Measurements from ENCODE around the gene ULBP2. TPM values are rescaled to one million over a fixed set of nuclear protein-coding genes. Genes with fewer than 3 reads are reported as not detected.
"Not testable (repeated sequence)": the region's sequence is repeated elsewhere in the genome, so short reads cannot be mapped to it uniquely, and the experiment has no call there.

Gene ULBP2
- total and polyA plus RNA-seq, 2 of the 8 experiments (the other 6 are each of a cell fraction or from before 2014, with no cell fraction given): 0.05 TPM; not detected in 1

GRCh38 chr6:149967591-149967990 is 25.8 kb downstream of the ULBP2 start (continued):
- no peak for TF ChIP-seq RFX5 (IDR thresholded peaks at IDR 0.05; ENCODE audit: borderline replicate concordance, low read depth, low read length)

- H2AK5ac ChIP-seq (ENCODE audit: low read depth, low read length); H3K79me1 ChIP-seq (ENCODE audit: low read depth, low read length); H3K56ac ChIP-seq (replicated peaks; ENCODE audit: insufficient read length, low read depth, low read length); FAIRE-seq; H3K9ac ChIP-seq (replicated peaks in 1 of 4; ENCODE audit: extremely low read depth in 1 of 4, low read depth in 3 of 4, low read length in 3 of 4); POLR2A ChIA-PET (ENCODE audit: partially characterized antibody); H2BK15ac ChIP-seq (ENCODE audit: low read length); H3K4me2 ChIP-seq (ENCODE audit: insufficient read depth in 1 of 2, low read depth in 2 of 2, low read length in 2 of 2); CTCF ChIA-PET (ENCODE audit: partially characterized antibody); H3K36me3 ChIP-seq (ENCODE audit: control insufficient read depth in 2 of 4, insufficient read depth in 4 of 4, low read length in 3 of 4); H4K91ac ChIP-seq (replicated peaks; ENCODE audit: insufficient read length, low read length); H3K27ac ChIP-seq (ENCODE audit: low read depth, low read length); H4K5ac ChIP-seq (ENCODE audit: insufficient read length, low read depth, low read length); H3K4me3 ChIP-seq (ENCODE audit: extremely low read depth in 1 of 4, insufficient read depth in 2 of 4, low read depth in 3 of 4, low read length in 4 of 4); H3K23ac ChIP-seq (ENCODE audit: insufficient read length); H4K8ac ChIP-seq (ENCODE audit: extremely low read depth, insufficient read depth, low read length); H3K9me3 ChIP-seq (ENCODE audit: insufficient read depth in 2 of 2, low read depth in 1 of 2, low read length in 1 of 2); H4K20me1 ChIP-seq (replicated peaks in 1 of 2; ENCODE audit: control insufficient read depth in 1 of 2, insufficient read depth in 2 of 2, low read length in 2 of 2); H2BK120ac ChIP-seq (replicated peaks; ENCODE audit: low read depth, low read length); H3K23me2 ChIP-seq (ENCODE audit: low read depth, low read length); H3K18ac ChIP-seq (ENCODE audit: extremely low read depth, low read length); H3K14ac ChIP-seq (ENCODE audit: insufficient read length); H2BK5ac ChIP-seq (ENCODE audit: low read depth, low read length); DNase-seq (ENCODE audit: low read depth in 1 of 2, low spot score in 2 of 2); H2BK12ac ChIP-seq (ENCODE audit: low read depth, low read length); H3K79me2 ChIP-seq (ENCODE audit: control insufficient read depth in 1 of 2, insufficient read depth in 2 of 2, low read length in 2 of 2); H2AFZ ChIP-seq (ENCODE audit: low read length); H2BK20ac ChIP-seq (ENCODE audit: low read length); H3K4ac ChIP-seq (replicated peaks; ENCODE audit: insufficient read length, low read depth, low read length): not testable (repeated sequence)
- WGBS, 2 experiments (ENCODE audit: extremely low coverage in 1 of 2, insufficient coverage in 1 of 2, insufficient read length in 1 of 2, insufficient replicate concordance in 2 of 2, low coverage in 1 of 2, low lambda C conversion rate in 2 of 2, missing lambda C conversion rate in 1 of 2): 70% methylated on average over 2 of the region's 2 CpGs; no CpG with 5 or more reads in 1 of the 2 experiments
- H3K27me3 ChIP-seq (replicated peaks in 1 of 4; ENCODE audit: control insufficient read depth in 3 of 4, extremely low read depth in 1 of 4, insufficient read depth in 3 of 4, low read length in 3 of 4): peaks cover 34 to 72% (median 55%) of the 10 kb centered on the region in 4 experiments
- H3K4me1 ChIP-seq (replicated peaks in 1 of 4; ENCODE audit: control insufficient read depth in 3 of 4, insufficient read depth in 4 of 4, low read length in 3 of 4): peaks cover 0 to 20% (median 16%) of the 10 kb centered on the region in 4 experiments; a peak in 5 of 7 replicates
Measured at GRCh38 chr6:149967999-149968398, 26.2 kb downstream of the ULBP2 start.

Measured in H1 (cell line).